ENCODE measurements around the gene LEFTY1. TPM values are rescaled to one million over a fixed set of nuclear protein-coding genes. Genes with fewer than 3 reads are reported as not detected.

Gene LEFTY1
- total RNA-seq, 1 experiment from 2014 or later, result 0.64 TPM

GRCh38 chr1:225844236-225845061, 44.5 kb downstream of the LEFTY1 start:
- Histone ChIP-seq H3K9me3 (ENCODE audit: control insufficient read depth in 1 of 2, insufficient read depth in 1 of 2, low read depth in 1 of 2, low read length in 2 of 2) (no peaks in the 10 kb centered on the region), H3K9ac (ENCODE audit: low read length) (no peak overlapping the region), H3K79me2 (ENCODE audit: insufficient read depth, low read length) (no peaks in the 10 kb centered on the region), H3K4me1 (ENCODE audit: control insufficient read depth in 1 of 2, insufficient read depth in 2 of 2, low read length in 2 of 2) (0 out of 4 replicates have a peak, but pooled peaks cover 0 to 3% of the 10 kb centered on the region in 2 experiments), H3K27ac (ENCODE audit: low read depth, low read length) (no peak overlapping the region), H3K9me2 (ENCODE audit: insufficient read depth) (no peaks in the 10 kb centered on the region), H3K4me3 (replicated peaks in 1 of 2; ENCODE audit: low read depth in 1 of 2, low read length in 2 of 2) (no peak overlapping the region), H2AFZ (ENCODE audit: low read depth, low read length, poor library complexity, severe bottlenecking) (no peak overlapping the region), H4K20me1 (ENCODE audit: insufficient read depth) (no peaks in the 10 kb centered on the region), H3K27me3 (ENCODE audit: insufficient read depth, low read length) (no peaks in the 10 kb centered on the region), H3K36me3 (ENCODE audit: control insufficient read depth in 1 of 2, insufficient read depth in 2 of 2, low read length in 2 of 2) (peaks cover 0 to 7% of the 10 kb centered on the region in 2 experiments; a peak in 2 of 4 replicates), H3K4me2 (ENCODE audit: low read length) (no peak overlapping the region)
- ChIA-PET RAD21 (ENCODE audit: low non-redundant PET in 1 of 2, low total read pairs in 2 of 2, uncharacterized antibody in 2 of 2, unreplicated experiment in 2 of 2) (no interaction called here), POLR2A (no interaction called here), CTCF (interaction anchor here (2.0 kb wide), 1 partner anchor 369 kb away, joined by 8 read pairs; no protein-coding TSS in a partner anchor)
- BruUV-seq (replicated peaks), result no TSS peak
- ATAC-seq, result no peak
- no peak for DNase-seq (ENCODE audit: low read depth, low spot score)
- TF ChIP-seq SIN3A (IDR thresholded peaks at IDR 0.05; ENCODE audit: low read depth) (no peak), POLR2AphosphoS5 (IDR thresholded peaks at IDR 0.05; ENCODE audit: low read depth, low read length) (0 out of 2 replicates have a peak, but pooled peaks have one; percentile 11)
- intact Hi-C loops (cut with micrococcal nuclease), result loop anchor here (1.0 to 10.0 kb wide), 4 partner anchors 38 to 369 kb away; partner anchors contain the start of genes SRP9 and TMEM63A

GRCh38 chr1:225843426-225843795, 45.5 kb downstream of the LEFTY1 start:
- CTCF ChIA-PET, result no interaction called here

More at GRCh38 chr1:225843426-225843795, 45.5 kb downstream of the LEFTY1 start:
- Histone ChIP-seq H2AFZ (ENCODE audit: low read depth, low read length, poor library complexity, severe bottlenecking) (no peak overlapping the region), H4K20me1 (ENCODE audit: insufficient read depth) (no peaks in the 10 kb centered on the region), H3K9ac (ENCODE audit: low read length) (no peak overlapping the region), H3K4me1 (ENCODE audit: control insufficient read depth in 1 of 2, insufficient read depth in 2 of 2, low read length in 2 of 2) (0 out of 4 replicates have a peak, but pooled peaks cover 0 to 3% of the 10 kb centered on the region in 2 experiments), H3K36me3 (ENCODE audit: control insufficient read depth in 1 of 2, insufficient read depth in 2 of 2, low read length in 2 of 2) (peaks cover 0 to 7% of the 10 kb centered on the region in 2 experiments; a peak in 2 of 4 replicates), H3K27ac (ENCODE audit: low read depth, low read length) (no peak overlapping the region), H3K27me3 (ENCODE audit: insufficient read depth, low read length) (no peaks in the 10 kb centered on the region), H3K4me2 (ENCODE audit: low read length) (no peak overlapping the region), H3K9me3 (ENCODE audit: control insufficient read depth in 1 of 2, insufficient read depth in 1 of 2, low read depth in 1 of 2, low read length in 2 of 2) (no peaks in the 10 kb centered on the region), H3K9me2 (ENCODE audit: insufficient read depth) (no peaks in the 10 kb centered on the region), H3K4me3 (replicated peaks in 1 of 2; ENCODE audit: low read depth in 1 of 2, low read length in 2 of 2) (no peak overlapping the region), H3K79me2 (ENCODE audit: insufficient read depth, low read length) (no peaks in the 10 kb centered on the region)
- POLR2A ChIA-PET, result interaction anchor here (0.5 kb wide), 1 partner anchor 1623 kb away, joined by 3 read pairs; no protein-coding TSS in a partner anchor
- no TSS peak for BruUV-seq (replicated peaks)
- RAD21 ChIA-PET (ENCODE audit: low non-redundant PET in 1 of 2, low total read pairs in 2 of 2, uncharacterized antibody in 2 of 2, unreplicated experiment in 2 of 2), result no interaction called here
- no peak for ATAC-seq
- no peak for DNase-seq (ENCODE audit: low read depth, low spot score)
- no peak for TF ChIP-seq JUND (IDR thresholded peaks at IDR 0.05)
- no peak for TF ChIP-seq TCF7L2 (IDR thresholded peaks at IDR 0.05; ENCODE audit: borderline replicate concordance, extremely low read depth, insufficient read depth, insufficient read length)
- no peak for TF ChIP-seq SIN3A (IDR thresholded peaks at IDR 0.05; ENCODE audit: low read depth)
- no peak for TF ChIP-seq FOSL1 (IDR thresholded peaks at IDR 0.05; ENCODE audit: low read depth)
- no peak for TF ChIP-seq SRF (IDR thresholded peaks at IDR 0.05; ENCODE audit: low read depth)
- no peak for TF ChIP-seq ZFX (IDR thresholded peaks at IDR 0.05)
- no peak for TF ChIP-seq CTCF (IDR thresholded peaks at IDR 0.05 in 2 of 3, conservative IDR thresholded peaks at IDR 0.05 in 1 of 3; ENCODE audit: borderline replicate concordance in 1 of 3, insufficient read depth in 1 of 3, low read depth in 2 of 3, low read length in 2 of 3)
- TF ChIP-seq SP1 (IDR thresholded peaks at IDR 0.05; ENCODE audit: low read depth), result no peak
- TF ChIP-seq CEBPB (IDR thresholded peaks at IDR 0.05; ENCODE audit: low read depth), result no peak
- TF ChIP-seq ELF1 (IDR thresholded peaks at IDR 0.05; ENCODE audit: borderline replicate concordance, low read depth), result no peak
- TF ChIP-seq ATF3 (IDR thresholded peaks at IDR 0.05), result no peak
- TF ChIP-seq, protein P1, sequence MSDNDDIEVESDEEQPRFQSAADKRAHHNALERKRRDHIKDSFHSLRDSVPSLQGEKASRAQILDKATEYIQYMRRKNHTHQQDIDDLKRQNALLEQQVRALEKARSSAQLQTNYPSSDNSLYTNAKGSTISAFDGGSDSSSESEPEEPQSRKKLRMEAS (IDR thresholded peaks at IDR 0.05), result no peak
- TF ChIP-seq EZH2phosphoT487 (IDR thresholded peaks at IDR 0.05; ENCODE audit: borderline replicate concordance), result no peak
- no peak for TF ChIP-seq CBX3 (IDR thresholded peaks at IDR 0.05; ENCODE audit: low read depth)
- no peak for TF ChIP-seq POLR2AphosphoS5 (IDR thresholded peaks at IDR 0.05; ENCODE audit: low read depth, low read length)
- no peak for TF ChIP-seq POLR2A (IDR thresholded peaks at IDR 0.05; ENCODE audit: borderline replicate concordance, extremely low read depth, insufficient read depth, insufficient read length)
- intact Hi-C loops (cut with micrococcal nuclease), result loop anchor here (10.0 kb wide), 1 partner anchor 289 kb away; no protein-coding TSS in a partner anchor

All from HCT116 (cell line).